NCI-H2196 (cell line): ENCODE data around the gene FNDC1.
"Not testable (repeated sequence)": the region's sequence is repeated elsewhere in the genome, so short reads cannot be mapped to it uniquely, and the experiment has no call there.

ENCODE experiments used
- DNase-seq: peaks from one replicate; lab custom pipeline; 2025; ENCODE audit not compliant: unreplicated experiment; lab: John Stamatoyannopoulos, UW

Gene FNDC1

DNA sequence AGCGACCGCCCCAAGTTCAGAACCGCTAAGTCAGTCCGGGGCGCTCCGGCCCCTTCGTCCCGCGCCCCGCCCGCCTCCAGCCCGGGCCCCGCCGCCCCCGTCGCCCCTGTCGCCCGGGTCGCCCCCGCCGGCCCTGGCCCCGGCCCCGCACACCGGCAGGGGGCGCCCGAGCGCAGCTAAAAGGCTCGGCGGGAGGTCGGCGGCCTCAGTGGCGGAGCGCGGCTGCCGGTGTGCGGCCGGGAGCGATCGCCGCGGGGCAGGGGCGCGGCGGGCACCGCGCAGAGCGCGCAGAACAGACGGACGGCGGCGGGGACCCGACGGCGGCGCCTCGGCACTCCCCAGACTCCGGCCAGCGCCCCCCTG lies at the start of gene FNDC1:
Gene FNDC1 (plus strand): TSS at position 208 of the 363 bp plus-strand sequence. CDS start 197 bp downstream, outside the sequence.
- no peak for DNase-seq

DNA sequence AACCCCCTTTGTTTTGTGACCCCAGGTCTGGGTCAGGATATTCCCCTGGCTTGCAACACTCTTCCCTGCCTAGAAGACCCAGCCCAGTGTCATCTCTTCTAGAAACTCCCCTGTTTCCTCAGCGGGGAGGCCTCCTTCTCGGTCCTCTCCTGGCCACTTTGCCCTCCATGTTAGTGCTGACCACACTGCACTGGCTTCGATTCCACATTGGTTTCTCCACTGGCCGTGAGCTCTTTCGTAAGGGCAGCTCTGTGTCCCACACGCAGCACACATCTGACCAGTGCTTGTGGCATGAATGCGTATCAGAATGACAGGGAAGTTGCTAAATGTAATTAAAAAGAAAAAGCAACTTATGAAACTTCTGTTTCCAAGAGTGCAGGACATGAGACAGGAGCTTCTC lies 49.4 kb upstream of the FNDC1 start:
- DNase-seq: no peak

GRCh38 chr6:159121486-159121885 lies 47.7 kb upstream of the FNDC1 start:
- DNase-seq: no peak

DNA sequence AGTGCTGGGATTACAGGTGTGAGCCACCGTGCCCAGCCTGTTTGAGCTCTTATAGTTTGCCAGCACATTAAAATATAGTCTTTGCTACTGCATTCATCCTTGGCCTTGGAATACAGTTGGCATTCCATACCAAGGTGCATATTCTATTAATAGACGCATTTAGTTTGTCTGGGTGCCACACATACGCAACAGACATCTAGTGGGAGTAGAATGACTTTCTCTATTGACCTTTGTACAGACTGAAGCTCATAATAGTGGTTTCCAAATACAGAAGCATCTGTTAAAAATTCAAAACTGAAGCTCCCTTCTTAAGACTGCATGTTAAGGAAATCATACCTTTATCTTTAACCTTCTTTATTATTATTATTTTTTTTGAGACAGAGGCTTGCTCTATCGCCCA lies 46.7 kb upstream of the FNDC1 start:
- no peak for DNase-seq

DNA sequence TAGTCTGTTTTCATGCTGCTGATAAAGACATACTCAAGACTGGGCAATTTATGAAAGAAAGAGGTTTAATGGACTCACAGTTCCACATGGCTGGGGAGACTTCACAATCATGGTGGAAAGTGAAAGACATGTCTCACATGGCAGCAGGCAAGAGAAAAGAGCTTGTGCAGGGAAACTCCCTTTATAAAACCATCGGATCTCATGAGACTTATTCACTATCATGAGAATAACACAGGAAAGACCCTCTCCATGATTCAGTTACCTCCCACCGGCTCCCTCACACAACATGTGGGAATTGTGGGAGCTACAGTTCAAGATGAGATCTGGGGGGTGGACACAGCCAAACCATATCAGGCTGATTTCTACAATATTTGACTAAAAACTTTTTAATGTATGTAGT lies 45.4 kb upstream of the FNDC1 start:
- DNase-seq: not testable (repeated sequence)

DNA sequence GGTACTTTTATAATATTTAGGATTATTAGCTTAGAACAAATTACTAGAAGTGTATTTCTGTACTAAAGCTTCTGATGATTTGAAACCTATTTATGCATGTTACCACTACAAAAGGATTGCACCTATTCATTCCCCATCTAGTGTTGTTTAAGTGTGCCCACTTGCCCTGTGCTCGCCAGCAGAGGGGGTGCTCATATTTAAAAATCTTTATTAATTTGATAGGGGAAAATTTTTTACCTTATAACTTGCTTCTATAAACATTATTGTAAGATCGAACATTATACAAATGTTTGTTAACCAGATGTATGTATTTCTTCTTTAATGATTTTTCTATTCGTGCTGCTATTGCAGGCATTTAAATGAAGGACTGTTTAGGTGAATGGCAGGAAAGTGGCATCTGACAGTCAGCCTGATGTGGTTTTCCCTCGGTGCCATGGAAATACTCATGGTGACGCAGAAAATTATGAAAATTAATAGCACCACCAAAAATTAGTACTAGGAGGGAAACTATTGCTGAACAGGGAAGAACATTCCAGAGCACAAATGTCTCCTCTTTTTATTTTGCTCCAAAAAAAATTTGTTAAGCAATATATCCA lies 44.1 kb upstream of the FNDC1 start:
- no peak for DNase-seq

DNA sequence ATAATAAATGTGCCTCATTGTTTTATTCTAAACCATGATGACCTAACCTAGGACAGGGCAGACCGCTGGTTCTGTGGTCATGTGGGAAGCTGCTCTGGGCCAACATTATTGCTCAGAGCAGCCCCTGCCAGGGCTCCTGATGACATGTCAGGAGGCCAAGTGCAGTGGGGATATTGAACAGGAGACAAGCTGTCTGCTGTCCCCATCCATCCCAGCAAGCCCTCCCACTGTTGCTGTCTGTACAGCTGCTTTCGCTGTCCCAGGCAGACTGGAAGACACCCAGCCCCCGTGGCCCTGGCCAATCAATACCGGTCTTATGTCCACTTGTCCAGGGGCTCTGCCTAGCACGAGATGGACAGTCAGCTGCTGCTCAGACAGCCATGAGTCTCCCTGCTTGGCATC lies 43.2 kb upstream of the FNDC1 start:
- no peak for DNase-seq

DNA sequence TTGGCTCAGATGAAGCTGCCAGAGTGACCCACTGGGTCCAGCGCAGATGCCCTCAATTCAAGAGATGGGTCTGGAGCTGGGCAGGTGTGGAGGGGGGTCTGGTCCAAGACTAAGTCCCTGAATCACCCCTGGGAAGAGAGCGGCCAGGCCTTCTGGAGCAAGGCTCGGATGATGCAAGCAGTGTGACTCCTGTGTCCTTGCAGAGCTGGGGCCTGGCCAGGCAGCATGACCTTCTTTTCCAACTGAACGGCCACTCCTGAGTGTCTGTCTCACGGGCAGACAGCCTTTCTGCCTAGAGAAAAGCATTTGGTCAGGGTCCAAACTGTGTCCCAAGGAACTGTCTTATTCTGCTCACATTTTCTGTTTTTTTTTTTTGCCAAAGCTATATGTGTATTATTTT lies 42.6 kb upstream of the FNDC1 start:
- DNase-seq: no peak

DNA sequence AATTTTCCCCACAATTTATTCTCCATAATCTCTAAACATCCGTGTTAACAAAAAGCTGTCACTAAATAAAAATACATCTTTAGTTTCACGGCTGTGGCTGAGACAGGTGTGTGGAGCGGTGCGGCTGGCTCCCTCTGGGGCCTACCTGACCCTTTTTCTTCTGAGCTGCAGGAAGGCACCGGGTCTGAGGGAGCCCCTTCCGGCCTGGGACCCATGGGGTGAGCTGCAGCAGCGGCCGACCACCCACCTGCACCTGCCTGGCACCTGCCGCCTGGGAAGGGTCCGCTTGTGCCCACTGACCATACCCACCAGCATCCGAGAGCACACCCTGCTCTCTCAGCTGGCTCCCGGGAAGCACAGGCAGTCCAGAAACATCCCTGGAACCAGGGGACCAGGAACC lies 41.5 kb upstream of the FNDC1 start:
- DNase-seq: no peak

DNA sequence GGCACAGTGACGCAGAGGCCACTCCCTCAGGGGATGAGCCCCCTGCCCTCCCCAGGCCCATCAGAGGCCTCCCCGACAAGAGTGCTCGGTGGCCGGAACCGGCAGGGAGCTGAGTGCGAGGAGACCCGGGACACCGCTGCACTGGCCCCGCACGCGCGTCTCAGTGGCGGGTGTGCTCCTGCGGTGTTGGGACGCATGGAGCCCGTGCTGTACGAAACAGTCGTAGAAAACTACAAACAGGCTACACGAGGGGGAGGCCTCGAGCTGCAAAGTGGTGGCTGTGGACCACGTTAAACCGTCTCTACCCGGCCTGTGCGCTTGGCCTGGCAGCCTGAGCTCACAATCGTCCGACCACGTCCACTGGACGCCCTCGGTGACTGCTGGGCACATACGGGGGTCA lies 40.2 kb upstream of the FNDC1 start:
- no peak for DNase-seq

DNA sequence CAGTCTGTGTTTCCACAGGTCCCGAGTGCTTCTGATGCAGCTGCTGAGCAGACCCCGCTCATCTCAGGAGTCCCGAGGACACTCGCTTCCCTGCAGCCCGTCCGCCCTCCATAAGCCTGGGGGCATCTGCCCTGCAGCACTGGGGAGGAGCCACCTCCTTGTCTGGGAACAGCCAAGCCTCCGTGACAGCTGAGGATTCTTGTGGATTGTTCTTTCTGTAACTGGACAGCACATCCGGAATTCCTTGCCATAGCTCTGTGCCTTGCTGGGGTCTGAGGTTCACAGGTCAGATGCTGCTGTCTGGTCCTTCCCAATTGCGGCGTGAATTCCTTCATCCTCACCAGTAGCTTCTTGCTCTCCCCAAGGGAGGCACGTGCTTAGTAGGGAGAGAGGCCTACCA lies 38.4 kb upstream of the FNDC1 start:
- no peak for DNase-seq

GRCh38 chr6:159131709-159132108 lies 37.5 kb upstream of the FNDC1 start:
- DNase-seq: no peak

GRCh38 chr6:159132664-159133063 lies 36.5 kb upstream of the FNDC1 start:
- no peak for DNase-seq

DNA sequence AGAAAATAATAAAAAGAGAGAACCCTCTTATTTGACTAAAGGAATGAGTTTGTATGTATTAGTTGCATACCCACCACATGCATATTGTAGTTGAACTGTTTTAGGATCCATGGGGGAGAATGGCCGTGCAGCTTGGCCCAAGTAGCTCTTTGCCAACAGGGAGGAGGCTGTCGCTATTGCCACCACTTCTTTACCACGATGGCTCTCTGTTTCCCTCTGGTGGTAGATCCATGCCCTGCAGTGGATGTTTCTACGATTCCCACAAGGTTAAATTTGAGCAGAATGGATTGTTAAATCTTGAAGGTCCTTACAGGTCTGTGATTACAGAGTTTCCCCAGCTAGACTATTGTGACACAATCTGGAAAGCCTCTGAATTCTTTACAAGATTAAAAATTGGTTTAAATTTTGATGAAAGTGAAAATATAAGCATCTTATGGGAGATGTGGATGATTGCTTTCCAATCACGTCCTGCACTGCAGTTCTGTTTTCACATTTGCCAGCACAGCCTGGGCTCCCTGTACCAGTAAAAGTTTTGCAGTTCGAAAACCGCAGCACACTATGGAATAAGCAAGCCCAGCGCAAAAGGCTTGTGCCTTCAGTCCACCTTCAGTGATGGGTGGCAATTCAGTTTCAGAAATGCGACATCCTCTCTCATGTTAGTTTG lies 34.4 kb upstream of the FNDC1 start:
- DNase-seq: peak; percentile 52

DNA sequence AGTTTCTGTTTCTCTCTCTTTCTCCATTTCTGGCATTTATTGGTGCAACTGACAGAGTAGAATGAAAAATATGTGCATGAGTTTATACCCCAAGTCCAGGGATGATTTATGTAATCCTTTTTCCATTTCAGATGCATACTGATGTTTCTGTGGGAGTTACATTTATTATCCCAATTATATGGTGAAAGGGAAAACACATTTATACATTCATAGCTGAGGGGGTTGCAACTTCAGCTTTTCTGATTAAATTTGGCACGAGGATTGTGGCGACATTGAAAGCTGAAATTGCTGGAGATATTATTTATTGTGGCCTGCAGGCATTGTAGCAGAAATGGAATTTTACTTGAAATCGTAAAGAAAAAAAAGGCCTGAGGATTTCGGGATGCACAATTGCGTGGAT lies 31.5 kb upstream of the FNDC1 start:
- DNase-seq: no peak

DNA sequence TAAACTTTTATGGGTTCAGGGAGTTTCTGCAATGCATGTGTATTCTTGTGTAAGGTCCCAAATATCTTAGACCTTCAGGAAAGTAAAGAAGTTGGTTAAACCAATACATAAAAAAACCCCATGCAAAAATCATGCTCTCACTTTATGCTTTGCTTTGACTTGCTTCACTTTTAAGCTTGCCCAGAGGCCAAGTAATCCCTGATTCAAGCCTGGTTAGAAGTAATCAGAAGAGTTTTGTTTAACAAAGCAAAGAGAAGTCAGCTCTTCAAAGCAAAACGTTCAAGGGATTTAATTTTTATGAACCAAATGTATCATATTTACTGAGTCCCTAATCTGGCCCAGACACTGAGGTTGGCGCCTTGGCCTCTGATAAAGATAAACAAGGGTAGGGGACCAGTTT lies 26.7 kb upstream of the FNDC1 start:
- DNase-seq: no peak

DNA sequence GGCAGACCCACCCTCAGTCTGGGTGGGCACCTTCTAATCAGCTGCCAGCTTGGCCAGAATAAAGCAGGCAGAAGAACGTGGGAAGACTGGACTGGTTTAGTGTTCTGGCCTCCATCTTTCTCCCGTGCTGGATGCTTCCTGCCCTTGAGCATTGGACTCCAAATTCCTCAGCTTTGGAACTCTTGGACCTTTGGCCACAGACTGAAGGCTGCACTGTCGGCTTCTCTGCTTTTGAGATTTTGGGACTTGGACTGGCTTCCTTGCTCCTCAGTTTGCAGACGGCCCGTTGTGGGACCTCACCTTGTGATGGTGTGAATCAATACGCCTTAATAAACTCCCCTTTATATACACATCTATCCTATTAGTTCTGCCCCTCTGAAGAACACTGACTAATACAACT lies 20.6 kb upstream of the FNDC1 start:
- no peak for DNase-seq

GRCh38 chr6:159149641-159150040 lies 19.6 kb upstream of the FNDC1 start:
- DNase-seq: no peak

DNA sequence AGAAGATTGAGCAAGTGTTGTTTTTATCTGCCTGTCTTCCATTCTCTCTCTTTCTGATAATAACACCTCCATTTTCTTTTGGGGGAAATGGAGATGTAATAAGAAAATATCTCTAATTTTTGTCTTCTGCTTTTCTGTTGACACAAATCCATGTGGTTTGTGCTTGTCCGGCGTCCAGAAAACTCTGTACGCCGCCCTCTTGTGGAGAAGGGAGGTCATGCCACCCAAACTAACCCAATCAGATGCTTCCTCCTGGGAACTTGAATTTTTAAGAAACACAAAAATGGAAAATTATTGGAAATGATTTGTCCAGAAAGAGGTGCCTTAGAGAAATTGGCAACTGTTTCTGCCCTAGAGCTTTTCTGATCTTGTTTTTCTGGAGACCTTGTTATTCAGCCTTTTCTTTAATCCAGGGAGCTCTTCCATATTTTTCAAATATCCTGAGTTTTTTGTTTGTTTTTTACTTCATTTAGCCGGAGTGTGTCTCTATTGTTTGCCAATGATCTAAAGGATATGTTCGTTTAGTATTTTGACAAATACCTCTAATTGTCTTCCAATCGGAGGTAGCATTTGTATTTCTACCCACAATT lies 17.8 kb upstream of the FNDC1 start:
- peak; percentile 25 for DNase-seq

GRCh38 chr6:159152041-159152440 lies 17.2 kb upstream of the FNDC1 start:
- no peak for DNase-seq

DNA sequence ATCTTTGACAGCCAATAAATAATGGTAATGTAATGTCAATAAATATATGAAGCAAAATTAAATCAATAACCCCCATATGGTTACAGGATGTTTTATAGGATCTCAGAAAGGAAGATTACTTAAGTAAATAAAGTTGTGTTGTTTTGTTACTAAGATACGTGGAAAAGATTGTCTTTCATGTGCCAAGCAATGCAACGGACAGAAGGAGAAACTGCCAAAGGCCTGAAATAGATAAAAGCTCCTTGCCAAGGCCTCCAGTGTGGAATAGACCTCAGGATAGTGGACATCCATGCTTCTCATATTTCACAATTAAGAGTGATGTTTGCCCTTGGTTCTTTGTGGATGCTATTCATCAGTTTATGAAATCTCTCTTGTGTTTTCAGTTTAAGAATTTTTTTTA lies 16.4 kb upstream of the FNDC1 start:
- no peak for DNase-seq

DNA sequence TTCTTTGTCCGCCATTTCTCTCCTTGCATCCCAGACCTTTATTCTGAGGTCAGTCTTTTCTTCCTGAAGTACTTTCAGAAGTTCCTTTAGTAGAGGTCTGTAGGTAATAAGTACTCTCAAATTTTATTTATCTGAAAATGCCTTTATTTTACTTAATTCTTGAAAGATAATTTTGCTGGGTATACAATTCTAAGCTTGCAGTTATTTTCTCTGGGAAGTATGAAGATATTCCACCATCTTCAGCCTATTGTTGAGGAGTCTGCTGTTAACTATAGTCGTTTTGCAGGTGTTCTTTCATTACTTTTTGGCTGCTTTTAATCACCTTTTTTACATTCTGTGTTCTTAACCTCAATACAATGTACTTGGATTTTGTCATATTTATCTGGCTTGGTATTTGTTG lies 13.5 kb upstream of the FNDC1 start:
- DNase-seq: no peak

DNA sequence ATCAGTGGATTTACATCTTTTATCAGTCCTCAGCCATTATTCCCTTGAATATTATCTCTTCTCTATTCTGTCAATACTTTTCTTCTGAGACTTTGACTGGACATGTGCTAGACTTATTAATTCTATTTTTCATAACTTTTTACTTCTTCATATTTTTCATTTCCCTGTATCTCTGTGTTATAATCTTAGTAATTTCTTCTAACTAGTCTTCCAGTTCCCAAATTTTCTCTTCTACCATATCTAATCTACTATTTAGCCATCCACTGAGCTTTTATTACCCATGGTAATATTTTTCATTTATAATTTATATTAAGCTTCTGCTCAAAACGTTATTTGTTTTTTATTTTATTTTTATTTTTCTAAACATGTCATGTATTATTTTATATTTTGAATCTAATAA lies 13.1 kb upstream of the FNDC1 start:
- no peak for DNase-seq
